AG09319 (cell line): ENCODE data around the gene TIGD4.

Experiments used
- DNase-seq: peaks from one replicate; pipeline ENCODE4 v3.0.0-alpha.2; 2010; ENCODE audit warnings: low read depth; ENCODE audit errors: extremely low read depth
- TF ChIP-seq, protein P1 (sequence below): IDR thresholded peaks from 2 replicates; pipeline ENCODE4 v1.5.1; 2011; ENCODE audit warnings: low read depth, mild to moderate bottlenecking, inconsistent platforms, low read length, moderate library complexity

The TIGD4 gene

GRCh38 chr4:152734015-152734698 is 45.4 kb downstream of the TIGD4 start:
- TF ChIP-seq, protein P1, sequence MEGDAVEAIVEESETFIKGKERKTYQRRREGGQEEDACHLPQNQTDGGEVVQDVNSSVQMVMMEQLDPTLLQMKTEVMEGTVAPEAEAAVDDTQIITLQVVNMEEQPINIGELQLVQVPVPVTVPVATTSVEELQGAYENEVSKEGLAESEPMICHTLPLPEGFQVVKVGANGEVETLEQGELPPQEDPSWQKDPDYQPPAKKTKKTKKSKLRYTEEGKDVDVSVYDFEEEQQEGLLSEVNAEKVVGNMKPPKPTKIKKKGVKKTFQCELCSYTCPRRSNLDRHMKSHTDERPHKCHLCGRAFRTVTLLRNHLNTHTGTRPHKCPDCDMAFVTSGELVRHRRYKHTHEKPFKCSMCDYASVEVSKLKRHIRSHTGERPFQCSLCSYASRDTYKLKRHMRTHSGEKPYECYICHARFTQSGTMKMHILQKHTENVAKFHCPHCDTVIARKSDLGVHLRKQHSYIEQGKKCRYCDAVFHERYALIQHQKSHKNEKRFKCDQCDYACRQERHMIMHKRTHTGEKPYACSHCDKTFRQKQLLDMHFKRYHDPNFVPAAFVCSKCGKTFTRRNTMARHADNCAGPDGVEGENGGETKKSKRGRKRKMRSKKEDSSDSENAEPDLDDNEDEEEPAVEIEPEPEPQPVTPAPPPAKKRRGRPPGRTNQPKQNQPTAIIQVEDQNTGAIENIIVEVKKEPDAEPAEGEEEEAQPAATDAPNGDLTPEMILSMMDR = no peak
- no peak for DNase-seq

DNA sequence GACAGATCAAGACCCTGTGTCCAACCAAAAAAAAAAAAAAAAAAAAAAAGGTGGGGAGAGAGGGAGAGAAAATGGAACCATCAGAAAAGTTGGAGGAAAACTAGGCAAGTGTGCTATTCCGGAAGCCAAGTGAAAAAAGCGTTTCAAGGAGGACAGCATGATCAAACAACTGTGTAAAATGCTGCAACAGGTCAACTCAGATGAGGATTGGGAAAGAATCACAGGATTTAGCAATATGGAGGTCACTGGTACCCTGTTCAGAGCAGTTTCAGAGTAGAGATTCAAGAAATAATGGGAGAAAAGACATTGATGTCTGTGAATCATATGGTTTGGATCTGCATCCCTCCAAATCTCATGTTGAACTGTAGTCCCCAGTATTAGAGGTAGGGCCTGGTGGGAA is 47.5 kb downstream of the TIGD4 start:
- DNase-seq = no peak
- TF ChIP-seq, protein P1 = no peak

GRCh38 chr4:152729466-152729865 is 50.1 kb downstream of the TIGD4 start:
- TF ChIP-seq, protein P1 = no peak
- DNase-seq = no peak

- no peak for DNase-seq
Measured at GRCh38 chr4:152728343-152728742, 51.2 kb downstream of the TIGD4 start.

GRCh38 chr4:152727784-152728183 is 51.7 kb downstream of the TIGD4 start:
- DNase-seq = no peak
- TF ChIP-seq, protein P1 = no peak

More at GRCh38 chr4:152728343-152728742, 51.2 kb downstream of the TIGD4 start:
- TF ChIP-seq, protein P1 = no peak

- DNase-seq = no peak
- TF ChIP-seq, protein P1 = no peak
Measured at GRCh38 chr4:152724494-152724893, 55.0 kb downstream of the TIGD4 start.

- DNase-seq = no peak
- TF ChIP-seq, protein P1 = no peak
Measured at GRCh38 chr4:152723236-152723635, 56.3 kb downstream of the TIGD4 start.
